HG03565 (cell line): ENCODE data around the gene HKDC1.
"Not testable (repeated sequence)": the region's sequence is repeated elsewhere in the genome, so short reads cannot be mapped to it uniquely, and the experiment has no call there.

Experiments used
- ATAC-seq: cut with Tn5 transposase; IDR thresholded peaks from one replicate; pipeline ENCODE4 v1.9.1; 2021; ENCODE audit warnings: mild to moderate bottlenecking, moderate library complexity; ENCODE audit not compliant: unreplicated experiment

HKDC1 gene

DNA sequence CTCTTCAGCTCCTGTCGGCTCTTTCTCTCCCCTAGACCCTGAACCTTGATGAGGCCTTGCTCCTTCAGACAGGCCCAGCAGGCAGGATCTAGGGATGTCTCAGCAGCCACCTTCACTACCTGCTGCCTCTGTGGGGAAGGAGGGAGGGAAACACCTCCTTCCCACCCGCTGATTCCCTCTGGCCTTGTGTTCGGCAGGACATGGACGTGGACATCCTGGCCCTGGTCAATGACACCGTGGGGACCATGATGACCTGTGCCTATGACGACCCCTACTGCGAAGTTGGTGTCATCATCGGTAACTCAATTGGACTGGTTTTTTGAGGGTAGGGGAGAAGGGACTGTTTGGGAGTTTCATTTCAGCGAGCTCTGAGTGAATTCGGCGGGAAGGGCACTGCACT lies 20.3 kb downstream of the HKDC1 start:
- no peak for ATAC-seq

DNA sequence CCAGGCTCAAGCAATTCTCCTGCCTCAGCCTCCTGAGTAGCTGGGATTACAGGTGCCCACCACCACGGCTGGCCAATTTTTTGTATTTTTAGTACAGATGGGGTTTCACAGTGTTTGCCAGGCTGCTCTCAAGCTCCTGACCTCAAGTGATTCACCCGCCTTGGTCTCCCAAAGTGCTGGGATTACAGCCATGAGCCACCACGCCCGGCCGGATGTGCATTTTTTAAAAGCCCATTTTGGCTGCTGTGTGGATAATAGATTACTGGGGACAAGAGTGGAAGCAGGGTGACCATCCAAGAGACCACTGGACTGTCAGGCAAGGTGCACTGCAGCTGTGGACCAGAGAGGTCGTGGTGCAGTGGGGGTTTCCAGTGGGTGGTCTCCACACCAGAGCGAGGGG lies 21.4 kb downstream of the HKDC1 start:
- ATAC-seq = no peak

DNA sequence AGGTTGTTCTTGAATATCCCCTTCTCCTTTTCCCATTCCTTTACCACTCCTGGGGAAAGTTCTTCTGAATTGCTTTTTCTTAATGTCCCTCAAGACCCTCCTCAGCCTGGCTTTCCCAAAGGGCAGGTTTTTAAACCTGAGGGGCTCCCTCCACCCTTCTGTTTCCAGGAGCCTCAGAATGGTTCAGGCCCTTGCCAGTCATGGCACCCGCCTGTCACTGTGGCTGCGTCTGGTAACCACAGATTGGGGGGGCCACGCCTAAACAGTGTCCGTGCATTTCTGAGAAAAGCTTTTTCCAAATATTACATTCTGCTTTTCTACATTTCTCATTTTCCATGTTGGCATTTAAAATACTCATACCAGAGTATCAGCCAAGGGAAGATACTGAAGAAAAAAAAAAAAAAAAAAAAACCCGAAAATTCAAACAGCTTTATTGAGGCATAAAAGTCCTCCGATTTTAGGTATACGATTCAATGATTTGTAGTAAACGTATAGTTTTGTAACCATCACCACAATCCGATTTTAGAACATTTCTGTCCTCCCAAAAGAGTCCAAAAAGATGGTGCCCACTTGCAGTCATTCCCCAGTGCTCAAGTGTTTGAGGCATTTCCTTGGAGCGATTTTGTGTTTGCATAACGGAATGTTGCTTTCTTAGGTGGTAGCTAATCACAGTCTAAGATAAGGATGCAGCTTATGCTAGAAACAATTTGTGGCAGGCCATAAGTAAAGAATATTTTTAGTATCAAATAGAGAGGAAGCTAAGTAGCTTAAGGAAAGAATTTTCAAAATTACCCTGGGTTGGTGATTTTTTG lies 22.1 kb downstream of the HKDC1 start:
- ATAC-seq = no peak

DNA sequence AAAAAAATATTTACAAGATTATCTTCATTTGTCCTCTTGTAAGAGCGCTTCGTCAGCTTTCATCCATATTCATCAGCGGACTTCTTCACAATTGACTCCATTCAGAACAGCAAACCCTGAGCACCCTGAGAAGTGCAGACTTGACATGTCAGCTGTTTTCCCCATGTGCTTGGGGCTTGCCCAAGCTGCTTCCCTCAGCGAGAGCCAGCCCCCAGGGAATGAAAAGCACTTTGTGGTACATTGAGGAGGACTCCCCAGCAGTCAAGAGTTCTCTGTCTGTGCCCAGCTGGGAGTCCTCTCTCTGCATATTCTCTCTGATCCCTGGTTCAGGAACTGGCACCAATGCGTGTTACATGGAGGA lies 22.7 kb downstream of the HKDC1 start:
- no peak for ATAC-seq

DNA sequence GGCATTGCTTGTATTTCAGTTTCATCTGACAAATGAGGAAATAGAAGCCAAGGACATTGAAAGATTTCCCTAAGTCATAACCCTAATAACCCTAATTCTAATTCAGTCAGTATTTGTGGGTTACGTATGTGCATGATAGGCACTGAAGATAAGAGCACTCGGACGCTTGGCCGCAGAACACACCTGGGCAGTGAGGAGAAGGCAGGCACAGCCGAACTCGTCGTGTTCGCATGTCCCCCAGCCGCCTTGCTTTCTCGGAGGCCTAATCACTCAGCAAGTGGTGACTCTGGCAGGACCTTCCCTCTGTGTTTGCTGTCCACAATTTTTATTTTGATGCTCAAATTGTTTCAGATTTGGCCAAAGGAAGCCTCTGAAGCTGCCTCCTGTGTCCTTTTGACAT lies 23.7 kb downstream of the HKDC1 start:
- no peak for ATAC-seq

DNA sequence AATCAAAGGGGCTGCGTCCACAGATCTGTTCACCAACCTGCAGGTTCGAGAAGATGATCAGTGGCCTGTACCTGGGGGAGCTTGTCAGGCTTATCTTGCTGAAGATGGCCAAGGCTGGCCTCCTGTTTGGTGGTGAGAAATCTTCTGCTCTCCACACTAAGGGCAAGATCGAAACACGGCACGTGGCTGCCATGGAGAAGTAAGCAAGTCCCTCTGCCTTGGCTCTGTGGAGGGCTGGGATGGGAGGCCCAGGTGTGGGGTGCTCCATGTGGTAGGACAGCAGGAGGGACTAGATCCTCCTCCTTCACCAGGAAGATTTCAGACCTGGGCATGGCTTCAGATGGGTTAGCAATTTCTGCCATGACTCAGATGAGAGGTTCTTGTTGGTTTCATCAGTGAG lies 25.9 kb downstream of the HKDC1 start:
- ATAC-seq = no peak

DNA sequence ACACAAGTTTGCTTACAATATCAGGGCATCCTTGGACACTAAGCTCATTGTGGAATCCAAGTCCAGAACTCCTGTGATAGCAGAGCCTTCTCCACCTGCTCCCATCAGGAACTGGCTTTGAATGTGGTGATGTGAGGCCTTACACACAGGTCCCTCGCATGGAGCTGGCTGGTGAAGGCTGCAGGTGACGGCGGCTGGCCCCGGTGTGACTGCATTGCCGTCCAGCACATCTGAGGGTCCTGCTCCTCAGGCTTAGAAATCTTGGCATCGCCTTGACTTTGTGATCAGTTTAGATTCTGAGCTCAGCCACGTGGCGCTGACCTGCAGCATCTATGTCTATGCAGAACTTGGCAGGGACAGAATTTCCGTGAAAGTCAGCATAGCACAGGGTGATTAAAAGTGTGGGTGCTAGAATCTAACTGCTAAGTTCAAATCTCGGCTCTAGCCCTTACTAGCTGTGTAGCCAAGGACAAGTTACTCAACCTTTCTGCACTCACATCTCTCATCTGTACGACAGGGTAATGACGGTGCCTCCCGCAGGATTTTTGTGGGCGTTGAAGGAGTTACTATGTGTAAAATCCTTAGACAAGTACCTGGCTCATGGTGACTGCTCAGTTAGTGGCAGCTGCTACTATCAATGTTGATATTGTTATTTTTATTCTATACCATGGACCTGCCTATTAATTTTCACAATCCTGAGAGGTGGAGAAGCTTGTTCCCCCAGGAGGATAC lies 26.6 kb downstream of the HKDC1 start:
- ATAC-seq = no peak

DNA sequence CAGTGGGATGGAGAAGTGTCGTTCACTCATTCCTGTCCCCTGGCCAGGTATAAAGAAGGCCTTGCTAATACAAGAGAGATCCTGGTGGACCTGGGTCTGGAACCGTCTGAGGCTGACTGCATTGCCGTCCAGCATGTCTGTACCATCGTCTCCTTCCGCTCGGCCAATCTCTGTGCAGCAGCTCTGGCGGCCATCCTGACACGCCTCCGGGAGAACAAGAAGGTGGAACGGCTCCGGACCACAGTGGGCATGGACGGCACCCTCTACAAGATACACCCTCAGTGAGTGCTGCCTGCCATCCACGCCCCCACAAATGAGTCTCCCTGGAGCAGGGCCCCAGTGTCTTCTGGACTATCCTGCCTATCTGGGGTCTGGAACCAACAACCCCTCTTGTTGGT lies 27.2 kb downstream of the HKDC1 start:
- no peak for ATAC-seq

DNA sequence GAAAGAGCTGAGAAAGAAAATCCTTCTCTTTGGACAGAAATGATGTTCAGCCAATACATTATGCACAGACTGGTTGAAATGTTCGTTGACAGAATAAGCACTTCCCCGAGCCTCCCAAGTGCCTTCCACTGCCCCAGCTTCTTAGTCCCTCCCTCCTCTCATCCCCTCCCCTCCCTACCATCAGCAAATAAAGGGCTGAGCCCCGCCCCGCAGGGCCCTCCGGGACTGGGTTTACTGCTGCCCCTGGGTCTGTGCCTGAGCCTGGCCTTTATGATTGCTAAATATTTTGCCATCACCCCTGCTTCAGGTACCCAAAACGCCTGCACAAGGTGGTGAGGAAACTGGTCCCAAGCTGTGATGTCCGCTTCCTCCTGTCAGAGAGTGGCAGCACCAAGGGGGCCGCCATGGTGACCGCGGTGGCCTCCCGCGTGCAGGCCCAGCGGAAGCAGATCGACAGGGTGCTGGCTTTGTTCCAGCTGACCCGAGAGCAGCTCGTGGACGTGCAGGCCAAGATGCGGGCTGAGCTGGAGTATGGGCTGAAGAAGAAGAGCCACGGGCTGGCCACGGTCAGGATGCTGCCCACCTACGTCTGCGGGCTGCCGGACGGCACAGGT lies 28.1 kb downstream of the HKDC1 start:
- no peak for ATAC-seq

DNA sequence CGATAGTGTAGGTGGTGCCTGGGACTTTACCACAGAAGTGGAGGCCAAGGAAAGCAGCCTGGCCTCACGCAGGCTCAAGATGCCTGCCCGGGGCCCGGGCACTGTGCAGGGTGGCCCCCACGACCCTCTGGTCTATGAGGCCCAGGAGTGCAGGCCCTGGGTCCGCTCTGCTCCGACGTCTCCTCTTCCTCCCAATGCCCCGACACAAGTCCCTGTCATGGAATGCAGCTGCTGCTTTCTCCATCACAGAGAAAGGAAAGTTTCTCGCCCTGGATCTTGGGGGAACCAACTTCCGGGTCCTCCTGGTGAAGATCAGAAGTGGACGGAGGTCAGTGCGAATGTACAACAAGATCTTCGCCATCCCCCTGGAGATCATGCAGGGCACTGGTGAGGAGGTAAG lies 29.9 kb downstream of the HKDC1 start:
- no peak for ATAC-seq

DNA sequence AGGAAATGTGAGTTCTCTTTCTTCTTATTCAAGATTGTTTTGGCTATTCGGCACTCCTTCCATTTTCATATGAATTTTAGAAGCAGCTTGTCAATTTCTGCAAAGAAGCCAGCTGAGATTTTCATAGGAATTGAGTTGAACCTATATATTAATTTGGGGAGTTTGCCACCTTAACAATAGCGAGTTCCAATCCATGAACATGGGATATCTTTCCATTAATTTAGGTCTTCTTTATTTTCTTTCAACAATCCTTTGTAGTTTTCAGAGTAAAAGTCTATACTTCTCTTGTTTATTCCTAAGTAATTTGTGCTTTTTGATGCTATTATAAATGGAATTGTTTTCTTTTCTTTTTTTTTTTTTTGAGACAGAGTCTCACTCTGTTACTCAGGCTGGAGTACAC lies 31.3 kb downstream of the HKDC1 start:
- ATAC-seq = not testable (repeated sequence)

DNA sequence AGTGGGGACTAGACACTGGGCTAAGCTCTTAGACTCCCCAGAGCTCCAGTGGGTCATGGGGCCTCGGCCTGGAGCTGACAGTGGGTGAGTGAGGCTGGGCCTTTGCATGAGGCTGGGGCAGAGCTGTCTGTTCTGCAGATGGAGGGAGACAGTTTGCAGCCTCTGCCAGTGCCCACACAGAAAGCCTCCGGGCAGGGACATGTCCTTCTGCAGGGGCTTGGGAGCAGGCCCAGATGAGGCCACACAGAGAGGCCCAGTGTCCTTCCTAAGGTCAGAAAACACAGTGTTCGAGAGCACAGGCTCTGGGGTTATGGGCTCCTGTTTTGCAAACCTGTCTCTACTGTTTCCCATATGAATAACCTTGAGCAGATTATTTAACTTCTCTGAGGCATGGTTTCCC lies 33.0 kb downstream of the HKDC1 start:
- no peak for ATAC-seq

DNA sequence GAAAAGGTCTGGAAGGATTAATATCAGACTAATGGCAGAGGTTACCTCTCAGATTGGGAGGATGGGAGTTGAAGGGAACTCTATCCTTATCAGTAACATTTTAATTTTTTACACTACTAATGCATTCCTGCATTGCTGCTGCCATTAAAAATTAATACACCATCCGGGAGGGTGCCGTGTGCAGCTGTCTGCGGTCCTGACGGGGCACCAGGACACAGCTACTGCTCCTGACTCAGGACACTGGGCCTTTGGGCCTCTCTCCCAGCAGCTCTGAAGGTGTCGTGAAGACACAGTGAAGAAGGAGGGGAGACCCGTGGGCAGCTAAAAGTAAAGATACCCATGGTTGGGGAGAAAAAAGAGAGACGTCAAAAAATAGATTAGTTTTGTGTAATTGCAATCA lies 34.7 kb downstream of the HKDC1 start:
- no peak for ATAC-seq

DNA sequence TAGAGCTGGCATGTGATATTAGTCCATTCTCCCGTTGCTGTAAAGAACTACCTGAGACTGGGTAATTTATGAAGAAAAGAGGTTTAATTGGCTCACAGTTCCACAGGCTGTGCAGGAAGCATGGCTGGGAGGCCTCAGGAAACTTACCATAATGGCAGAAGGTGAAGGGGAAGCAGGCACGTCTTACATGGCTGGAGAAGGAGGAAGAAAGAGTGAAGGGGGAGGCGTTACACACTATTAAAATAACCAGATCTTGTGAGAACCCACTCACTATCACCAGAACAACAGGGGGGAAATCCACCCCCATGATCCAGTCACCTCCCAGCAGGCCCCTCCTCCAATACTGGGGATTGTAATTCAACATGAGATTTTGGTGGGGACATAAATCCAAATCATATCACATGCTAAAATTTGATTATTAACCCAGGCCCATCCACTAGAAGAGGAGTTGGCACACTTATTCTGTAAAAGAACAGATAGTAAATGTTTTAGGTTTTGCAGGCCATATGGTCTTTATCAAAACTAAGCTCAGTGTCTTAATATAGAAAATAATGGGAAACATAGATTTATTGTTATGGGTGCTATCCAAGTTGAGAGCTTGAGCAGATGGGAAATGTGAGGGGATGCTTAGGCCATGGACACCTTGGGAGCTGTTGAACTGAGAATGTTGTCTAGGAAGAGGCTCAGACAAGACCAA lies 39.6 kb downstream of the HKDC1 start:
- ATAC-seq = no peak

DNA sequence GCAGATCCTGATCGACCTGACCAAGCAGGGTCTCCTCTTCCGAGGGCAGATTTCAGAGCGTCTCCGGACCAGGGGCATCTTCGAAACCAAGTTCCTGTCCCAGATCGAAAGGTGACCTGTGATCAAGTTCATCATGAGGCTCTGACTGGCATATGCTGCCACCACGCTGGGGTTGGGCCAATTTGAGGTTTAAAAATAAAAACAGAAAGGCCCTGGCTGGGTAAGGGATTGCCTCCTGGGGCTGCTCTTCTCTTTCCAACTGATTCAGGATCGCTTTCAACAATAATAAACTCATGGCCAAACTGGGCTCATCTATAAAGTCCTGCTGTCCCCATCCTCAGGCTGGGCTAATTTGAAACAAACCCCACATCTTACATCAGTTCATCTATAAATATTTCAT lies 41.1 kb downstream of the HKDC1 start:
- ATAC-seq = no peak

DNA sequence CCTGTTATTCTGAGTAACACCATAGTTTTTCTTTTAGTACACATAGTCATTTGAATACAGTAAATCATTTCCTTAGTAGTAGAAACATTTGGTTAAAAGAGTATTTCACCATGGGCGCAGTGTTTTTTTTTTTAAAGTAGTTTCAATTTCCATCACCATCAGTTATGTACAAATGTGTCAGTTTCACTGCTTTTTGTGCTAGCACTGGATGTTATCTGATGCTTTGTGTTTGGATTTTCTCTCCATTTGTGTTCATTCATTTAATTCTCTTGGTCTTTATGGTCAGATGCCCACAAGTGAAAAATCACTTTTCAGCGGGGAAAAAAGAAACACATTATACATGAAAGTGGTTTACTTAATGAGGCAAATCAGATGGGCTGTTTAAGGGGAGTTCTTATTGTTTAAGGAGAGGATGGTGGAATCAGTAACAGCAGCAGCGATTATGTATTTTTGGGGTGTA lies 42.2 kb downstream of the HKDC1 start:
- ATAC-seq = no peak

DNA sequence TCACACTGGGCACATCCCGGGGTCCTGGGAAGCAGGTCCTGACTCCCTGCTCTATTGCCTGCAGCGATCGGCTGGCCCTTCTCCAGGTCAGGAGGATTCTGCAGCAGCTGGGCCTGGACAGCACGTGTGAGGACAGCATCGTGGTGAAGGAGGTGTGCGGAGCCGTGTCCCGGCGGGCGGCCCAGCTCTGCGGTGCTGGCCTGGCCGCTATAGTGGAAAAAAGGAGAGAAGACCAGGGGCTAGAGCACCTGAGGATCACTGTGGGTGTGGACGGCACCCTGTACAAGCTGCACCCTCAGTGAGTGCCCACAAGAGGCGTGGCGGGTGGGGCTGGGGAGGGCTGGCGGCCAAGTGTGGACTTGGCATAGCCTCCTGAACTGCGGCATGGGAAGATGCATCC lies 45.4 kb downstream of the HKDC1 start:
- ATAC-seq = no peak

DNA sequence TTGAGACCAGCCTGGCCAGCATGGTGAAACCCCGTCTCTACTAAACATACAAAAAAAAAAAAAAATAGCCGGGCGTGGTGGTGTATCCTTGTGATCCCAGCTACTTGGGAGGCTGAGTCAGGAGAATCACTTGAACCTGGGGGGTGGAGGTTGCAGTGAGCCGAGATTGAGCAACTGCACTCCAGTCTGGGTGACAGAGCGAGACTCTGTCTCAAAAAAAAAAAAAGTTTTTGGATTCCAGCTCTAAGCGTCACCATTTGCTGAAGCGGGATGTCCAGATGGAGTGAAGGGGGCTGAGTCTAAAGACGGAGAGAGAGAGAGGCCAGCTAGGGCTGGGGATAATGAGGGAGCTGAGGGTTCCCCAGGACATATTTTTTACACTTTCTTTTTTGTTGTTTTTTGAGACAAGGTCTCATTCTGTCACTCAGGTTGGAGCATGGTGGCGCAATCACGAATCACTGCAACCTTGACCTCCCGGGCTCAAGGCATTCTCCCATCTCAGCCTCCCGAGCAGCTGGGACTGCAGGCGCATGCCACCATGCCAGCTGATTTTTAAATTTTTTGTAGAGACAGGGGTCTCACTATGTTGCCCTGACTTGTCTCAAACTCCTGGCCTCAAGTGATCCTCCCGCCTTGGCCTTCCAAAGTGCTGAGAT lies 48.8 kb downstream of the HKDC1 start:
- no peak for ATAC-seq

DNA sequence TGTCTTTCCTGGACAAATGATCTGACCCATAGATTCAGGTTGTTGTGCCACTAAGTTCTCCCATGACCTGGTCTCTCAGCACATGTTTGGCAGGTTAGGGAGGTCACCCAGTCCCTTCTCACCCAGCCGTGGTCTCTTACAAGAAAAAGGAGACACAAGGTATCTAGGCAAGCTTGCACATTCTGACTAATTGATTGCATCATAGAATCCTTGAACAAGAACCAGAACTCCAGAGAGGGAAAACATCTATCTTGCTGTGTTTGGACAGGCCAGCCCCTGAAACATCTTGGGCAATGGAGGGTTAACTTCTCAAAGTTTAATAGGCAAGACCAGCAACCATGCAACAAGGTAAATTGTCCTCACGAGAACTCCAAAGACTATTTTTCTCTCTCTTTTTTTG lies 49.6 kb downstream of the HKDC1 start:
- ATAC-seq = no peak

DNA sequence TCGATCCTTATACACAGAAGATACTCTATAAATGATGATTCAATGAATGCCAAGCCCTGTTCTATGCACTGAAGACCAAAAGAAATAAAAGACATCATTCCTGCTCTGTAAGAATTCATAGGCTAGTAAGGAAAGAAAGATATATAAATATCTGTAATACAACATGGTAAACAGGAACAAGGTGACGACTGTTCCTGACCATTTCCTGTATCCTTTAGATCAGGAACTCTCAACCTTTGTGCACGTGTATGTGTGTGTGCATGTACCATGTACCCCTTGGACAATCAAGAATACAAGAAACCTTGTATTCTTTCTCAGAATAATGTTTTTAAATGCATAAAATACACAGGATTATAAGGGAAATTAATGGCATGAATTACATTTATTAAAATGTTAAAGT lies 50.9 kb downstream of the HKDC1 start:
- no peak for ATAC-seq

DNA sequence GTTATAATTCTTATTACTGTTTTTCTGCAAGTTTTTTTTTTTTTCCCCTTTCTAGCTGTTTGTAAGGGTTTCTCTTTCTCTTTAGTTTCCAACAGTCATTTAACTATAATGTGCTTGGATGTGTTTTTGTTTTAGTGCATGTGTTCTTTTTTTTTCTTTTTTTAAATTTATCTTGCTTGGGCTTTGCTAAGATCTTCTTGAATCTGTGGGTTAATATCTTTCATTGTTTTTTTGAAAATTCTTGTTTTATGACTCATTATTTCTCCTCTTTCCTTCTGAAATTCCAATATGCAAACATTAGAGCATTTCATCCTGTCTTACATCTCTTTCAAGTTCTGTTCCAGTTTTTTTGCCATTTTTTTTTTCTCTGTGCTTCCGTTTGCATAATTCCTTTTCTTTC lies 52.5 kb downstream of the HKDC1 start:
- no peak for ATAC-seq
